Measurements from ENCODE around the gene KRT80.

The KRT80 gene

GRCh38 chr12:52210925-52211650 lies 19.3 kb upstream of the KRT80 start:
- no peak for DNase-seq (ENCODE audit: low read depth, low spot score)

- no peak for DNase-seq (ENCODE audit: low read depth, low spot score)
Measured at GRCh38 chr12:52210186-52210924, 18.5 kb upstream of the KRT80 start.

GRCh38 chr12:52209321-52209720 lies 17.5 kb upstream of the KRT80 start:
- no peak for DNase-seq (ENCODE audit: low read depth, low spot score)

- no peak for DNase-seq (ENCODE audit: low read depth, low spot score)
Measured at GRCh38 chr12:52208424-52209165, 16.8 kb upstream of the KRT80 start.

GRCh38 chr12:52207895-52208294 lies 16.1 kb upstream of the KRT80 start:
- DNase-seq (ENCODE audit: low read depth, low spot score): no peak

- no peak for DNase-seq (ENCODE audit: low read depth, low spot score)
Measured at GRCh38 chr12:52207106-52207505, 15.3 kb upstream of the KRT80 start.

GRCh38 chr12:52206304-52207040 lies 14.7 kb upstream of the KRT80 start:
- DNase-seq (ENCODE audit: low read depth, low spot score): no peak

GRCh38 chr12:52205612-52206303 lies 13.9 kb upstream of the KRT80 start:
- no peak for DNase-seq (ENCODE audit: low read depth, low spot score)

- DNase-seq (ENCODE audit: low read depth, low spot score): no peak
Measured at GRCh38 chr12:52204931-52205505, 13.2 kb upstream of the KRT80 start.

- no peak for DNase-seq (ENCODE audit: low read depth, low spot score)
Measured at GRCh38 chr12:52204095-52204930, 12.5 kb upstream of the KRT80 start.

GRCh38 chr12:52203079-52203921 lies 11.5 kb upstream of the KRT80 start:
- DNase-seq (ENCODE audit: low read depth, low spot score): no peak

- no peak for DNase-seq (ENCODE audit: low read depth, low spot score)
Measured at GRCh38 chr12:52202361-52203078, 10.7 kb upstream of the KRT80 start.

GRCh38 chr12:52201451-52201839 lies 9.6 kb upstream of the KRT80 start:
- no peak for DNase-seq (ENCODE audit: low read depth, low spot score)

- no peak for DNase-seq (ENCODE audit: low read depth, low spot score)
Measured at GRCh38 chr12:52200781-52201450, 9.1 kb upstream of the KRT80 start.

- no peak for DNase-seq (ENCODE audit: low read depth, low spot score)
Measured at GRCh38 chr12:52200086-52200780, 8.4 kb upstream of the KRT80 start.

GRCh38 chr12:52199294-52199919 lies 7.6 kb upstream of the KRT80 start:
- no peak for DNase-seq (ENCODE audit: low read depth, low spot score)
